CD8-positive, alpha-beta memory T cell (primary cell): ENCODE results near the gene EPRS1. TPM values are rescaled to one million over a fixed set of nuclear protein-coding genes. Genes with fewer than 3 reads are reported as not detected.

ENCODE experiments used
- CTCF ChIA-PET: fragments of 350-600 bp; sonication (Branson Sonifier 250); formaldehyde crosslinking; loops from one replicate; lab custom pipeline; 2021; ENCODE audit warnings: antibody characterized with exemption; lab: Charles Lee
- POLR2A ChIA-PET: fragments of 350-600 bp; sonication (Branson Sonifier 250); formaldehyde crosslinking; loops from one replicate; lab custom pipeline; 2021; ENCODE audit warnings: antibody characterized with exemption; lab: Charles Lee
- DNase-seq, 5 donors: peaks; one replicate each; pipeline versions ENCODE4 v3.0.0 to v3.0.0-alpha.2; 2020 to 2022; ENCODE audit warnings: mixed read lengths in 1 of 5
- H3K27ac ChIP-seq: one replicate; pipeline ENCODE4 v1.7.0; 2013; ENCODE audit warnings: low read depth, mild to moderate bottlenecking, low read length, moderate library complexity
- H3K27me3 ChIP-seq: 2 replicates; pipeline ENCODE4 v1.7.0; 2013; ENCODE audit warnings: low read length, mild to moderate bottlenecking; ENCODE audit not compliant: insufficient read depth, poor library complexity, severe bottlenecking
- H3K36me3 ChIP-seq: 2 replicates; pipeline ENCODE4 v1.7.0; 2013; ENCODE audit warnings: mild to moderate bottlenecking, low read length, moderate library complexity; ENCODE audit not compliant: insufficient read depth
- H3K4me1 ChIP-seq: 2 replicates; pipeline ENCODE4 v1.7.0; 2013; ENCODE audit warnings: mild to moderate bottlenecking, low read length, moderate library complexity; ENCODE audit not compliant: insufficient read depth
- H3K4me3 ChIP-seq: 2 replicates; pipeline ENCODE4 v1.7.0; 2013; ENCODE audit warnings: mild to moderate bottlenecking, low read length
- H3K9me3 ChIP-seq: 2 replicates; pipeline ENCODE4 v1.7.0; 2013; ENCODE audit warnings: mild to moderate bottlenecking, low read length
- H3K27ac Mint-ChIP-seq, 8 donors: one replicate each; pipeline ENCODE4 v1.8.0; 2020 to 2021; ENCODE audit warnings: mixed read lengths in 8 of 8, mild to moderate bottlenecking in 6 of 8, inconsistent platforms in 3 of 8, moderate library complexity in 3 of 8
- H3K27me3 Mint-ChIP-seq, 2 donors: one replicate each; pipeline ENCODE4 v1.8.0; 2020 to 2021; ENCODE audit warnings: mixed read lengths in 2 of 2, mild to moderate bottlenecking in 1 of 2, moderate library complexity in 1 of 2
- H3K36me3 Mint-ChIP-seq, 3 donors: one replicate each; pipeline ENCODE4 v1.8.0; 2020 to 2021; ENCODE audit warnings: mixed read lengths in 3 of 3, inconsistent platforms in 1 of 3, mild to moderate bottlenecking in 1 of 3
- H3K4me1 Mint-ChIP-seq, 3 donors: one replicate each; pipeline ENCODE4 v1.8.0; 2020 to 2021; ENCODE audit warnings: mixed read lengths in 3 of 3, inconsistent platforms in 1 of 3, mild to moderate bottlenecking in 1 of 3
- H3K4me3 Mint-ChIP-seq, 7 donors: one replicate each; pipeline ENCODE4 v1.8.0; 2020 to 2021; ENCODE audit warnings: mixed read lengths in 7 of 7, mild to moderate bottlenecking in 6 of 7, moderate library complexity in 4 of 7, inconsistent platforms in 2 of 7
- H3K9me3 Mint-ChIP-seq, 5 donors: one replicate each; pipeline ENCODE4 v1.8.0; 2020 to 2022; ENCODE audit warnings: mixed read lengths in 5 of 5, mild to moderate bottlenecking in 3 of 5, moderate library complexity in 2 of 5, inconsistent platforms in 1 of 5
- polyA plus RNA-seq: library from polyadenylated mRNA; unstranded; fragments of 300-500 nt; fragmentation: Illumina TruSeq; gene quantifications from one replicate; pipeline ENCODE4 v1.2.3, GENCODE V29; 2021
- total RNA-seq, 2 experiments: library from RNA; stranded (reverse); gene quantifications; one replicate each; pipeline ENCODE4 v1.2.3, GENCODE V29; 2021

The EPRS1 gene
- total and polyA plus RNA-seq, 3 experiments from 2014 or later: 51.8 to 204 (median 174) TPM

DNA sequence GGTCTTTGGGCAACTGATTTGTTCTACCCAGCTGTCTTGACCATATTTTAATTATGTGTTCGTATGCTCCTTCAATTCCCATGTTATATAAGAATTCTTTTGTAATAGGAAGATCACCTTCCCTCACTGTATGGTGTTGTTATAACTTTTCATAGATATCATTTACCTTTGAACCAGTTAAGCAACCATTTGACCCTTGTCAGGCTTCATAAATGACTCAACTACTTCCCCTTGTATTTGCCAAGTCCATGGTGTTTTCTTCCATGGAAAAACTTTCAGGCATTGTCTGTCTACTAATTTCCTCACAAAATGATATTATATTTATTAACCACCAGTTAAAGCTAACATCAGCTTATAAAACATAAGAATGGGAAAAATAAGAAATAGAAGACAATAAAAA is 38.2 kb upstream of the EPRS1 start:
- POLR2A ChIA-PET: no interaction called here
- Mint-ChIP-seq H3K9me3 (no peaks in the 10 kb centered on the region), H3K36me3 (peaks cover 7 to 24% (median 9%) of the 10 kb centered on the region in 3 donors), H3K27ac (no peak overlapping the region), H3K27me3 (no peaks in the 10 kb centered on the region), H3K4me1 (peaks cover 18 to 36% (median 23%) of the 10 kb centered on the region in 3 donors), H3K4me3 (no peak overlapping the region)
- H3K4me1 ChIP-seq: peaks cover 4% of the 10 kb centered on the region
- no peaks in the 10 kb centered on the region for H3K9me3 ChIP-seq
- H3K36me3 ChIP-seq: no peaks in the 10 kb centered on the region
- no peak overlapping the region for H3K27ac ChIP-seq
- H3K27me3 ChIP-seq: no peaks in the 10 kb centered on the region
- H3K4me3 ChIP-seq: no peak overlapping the region
- no peak for DNase-seq
- CTCF ChIA-PET: no interaction called here

DNA sequence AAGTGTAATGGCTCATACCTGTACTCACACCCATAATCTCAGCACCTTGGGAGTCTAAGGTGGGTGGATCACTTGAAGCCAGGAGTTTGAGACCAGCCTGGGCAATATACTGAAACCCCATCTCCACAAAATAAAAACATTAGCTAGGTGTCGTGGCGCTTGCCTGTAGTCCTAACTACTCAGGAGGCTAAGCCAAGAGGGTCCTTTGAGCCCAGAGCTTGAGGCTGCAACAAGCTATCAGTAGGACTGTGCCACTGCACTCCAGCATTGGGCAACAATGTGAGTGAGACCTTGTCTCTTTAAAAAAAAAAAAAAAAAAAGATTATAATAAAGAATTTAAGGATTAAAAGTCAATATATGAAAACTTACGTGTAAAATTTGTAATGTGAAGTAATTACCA is 31.6 kb upstream of the EPRS1 start:
- H3K27me3 ChIP-seq: no peaks in the 10 kb centered on the region
- Mint-ChIP-seq H3K4me3 (no peak overlapping the region), H3K4me1 (peaks cover 8 to 15% (median 11%) of the 10 kb centered on the region in 3 donors), H3K36me3 (peaks cover 9 to 53% (median 11%) of the 10 kb centered on the region in 3 donors), H3K27ac (no peak overlapping the region), H3K9me3 (no peaks in the 10 kb centered on the region), H3K27me3 (no peaks in the 10 kb centered on the region)
- H3K36me3 ChIP-seq: peaks cover 4% of the 10 kb centered on the region
- H3K4me3 ChIP-seq: no peak overlapping the region
- CTCF ChIA-PET: interaction anchor here (1.0 kb wide), 1 partner anchor 13 kb away, joined by 3 read pairs; no protein-coding TSS in a partner anchor
- no peak for DNase-seq
- POLR2A ChIA-PET: interaction anchor here (0.5 kb wide), 1 partner anchor 12 kb away, joined by 3 read pairs; the partner anchor contains the start of gene BPNT1
- H3K4me1 ChIP-seq: no peaks in the 10 kb centered on the region
- H3K9me3 ChIP-seq: no peaks in the 10 kb centered on the region
- no peak overlapping the region for H3K27ac ChIP-seq

DNA sequence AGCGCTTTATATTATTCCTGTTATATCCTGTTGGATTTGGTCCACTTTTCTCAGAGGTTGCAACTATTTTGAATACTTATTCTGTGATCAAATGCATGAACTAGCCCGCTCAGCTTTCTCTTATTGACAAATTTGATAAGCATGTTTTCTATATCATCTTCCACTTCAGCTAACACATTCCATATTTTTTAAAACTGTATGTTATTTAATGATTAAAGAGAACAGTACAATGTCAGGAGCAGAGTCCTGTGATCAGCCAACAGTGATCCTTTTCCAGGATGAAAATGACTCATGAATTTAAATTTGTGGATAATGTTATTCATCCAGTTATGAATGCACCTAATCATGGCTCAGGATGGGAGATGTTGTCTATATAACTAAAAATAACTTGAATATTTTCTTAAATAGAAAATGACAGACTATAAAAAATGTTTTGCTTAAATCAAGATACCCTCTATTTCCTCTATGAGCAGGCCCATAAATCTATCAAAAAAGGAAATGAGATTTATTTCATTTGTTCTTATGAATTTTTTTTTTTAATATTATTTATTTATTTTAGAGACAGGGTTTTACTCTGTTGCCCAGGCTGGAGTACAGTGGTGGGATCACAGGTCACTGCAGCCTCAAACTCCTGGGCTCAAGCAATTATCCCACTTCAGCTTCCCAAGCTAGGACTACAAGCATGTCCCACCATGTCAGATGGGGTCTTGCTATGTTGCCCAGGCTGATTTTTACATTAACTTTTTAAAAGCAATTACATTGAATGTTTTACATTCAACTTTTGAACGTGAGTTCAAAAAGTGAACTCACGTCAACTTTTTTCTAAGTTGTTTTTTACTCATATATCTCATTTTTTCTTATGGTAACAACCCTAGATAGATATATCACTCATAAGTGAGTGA is 30.8 kb upstream of the EPRS1 start:
- POLR2A ChIA-PET: no interaction called here
- H3K36me3 ChIP-seq: peaks cover 10% of the 10 kb centered on the region
- no peak overlapping the region for H3K4me3 Mint-ChIP-seq

DNA sequence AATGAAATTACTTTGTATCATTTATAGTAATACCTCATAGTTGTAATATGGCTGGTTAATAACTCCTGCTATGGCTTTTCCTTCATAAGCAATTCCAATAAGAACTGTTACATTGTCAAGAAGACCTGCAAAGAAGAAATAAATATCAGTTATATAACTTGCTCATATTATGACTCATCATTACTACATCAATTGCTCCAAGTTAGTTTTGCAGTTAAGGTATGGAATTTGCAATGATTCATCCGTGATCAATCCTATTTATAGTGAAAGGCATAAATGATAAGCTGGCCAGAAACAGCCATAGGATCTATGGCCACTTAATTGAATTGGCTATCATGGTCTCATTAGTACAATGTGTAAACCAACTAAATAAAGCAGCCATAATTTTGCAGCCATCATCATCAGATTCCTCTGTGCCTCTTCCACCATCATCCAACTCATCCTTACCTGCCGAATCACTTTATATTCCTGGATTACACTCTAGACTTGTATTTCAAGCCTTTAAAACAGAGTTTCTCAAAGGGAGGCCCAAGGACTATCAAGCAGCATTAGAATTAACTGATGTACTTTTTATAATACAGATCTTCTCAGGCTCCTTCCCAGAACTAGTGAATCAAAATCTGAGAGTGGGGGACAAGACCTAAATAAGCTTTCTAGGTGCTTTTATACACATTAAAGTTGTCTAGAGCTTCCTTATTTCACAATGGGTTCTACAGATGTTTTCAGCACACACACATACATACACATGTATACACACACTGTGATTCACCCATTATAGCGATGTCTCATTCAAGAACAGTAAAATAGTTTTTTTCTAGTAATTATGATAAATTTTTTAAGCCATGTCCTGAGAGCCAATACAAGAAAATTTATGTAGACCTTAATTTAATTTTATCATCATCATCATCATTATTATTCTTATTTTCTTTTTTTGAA is 21.2 kb upstream of the EPRS1 start:
- CTCF ChIA-PET: no interaction called here
- H3K4me1 Mint-ChIP-seq: no peaks in the 10 kb centered on the region

More for the DNA sequence above, 30.8 kb upstream of the EPRS1 start:
- Mint-ChIP-seq H3K9me3 (no peaks in the 10 kb centered on the region), H3K27me3 (no peaks in the 10 kb centered on the region), H3K27ac (no peak overlapping the region), H3K4me1 (peaks cover 8 to 12% (median 11%) of the 10 kb centered on the region in 3 donors), H3K36me3 (peaks cover 9 to 58% (median 14%) of the 10 kb centered on the region in 3 donors)
- Histone ChIP-seq H3K4me1 (no peaks in the 10 kb centered on the region), H3K27me3 (no peaks in the 10 kb centered on the region), H3K27ac (no peak overlapping the region), H3K9me3 (no peaks in the 10 kb centered on the region), H3K4me3 (no peak overlapping the region)
- CTCF ChIA-PET: interaction anchor here (1.0 kb wide), 1 partner anchor 14 kb away, joined by 3 read pairs; no protein-coding TSS in a partner anchor
- no peak for DNase-seq

DNA sequence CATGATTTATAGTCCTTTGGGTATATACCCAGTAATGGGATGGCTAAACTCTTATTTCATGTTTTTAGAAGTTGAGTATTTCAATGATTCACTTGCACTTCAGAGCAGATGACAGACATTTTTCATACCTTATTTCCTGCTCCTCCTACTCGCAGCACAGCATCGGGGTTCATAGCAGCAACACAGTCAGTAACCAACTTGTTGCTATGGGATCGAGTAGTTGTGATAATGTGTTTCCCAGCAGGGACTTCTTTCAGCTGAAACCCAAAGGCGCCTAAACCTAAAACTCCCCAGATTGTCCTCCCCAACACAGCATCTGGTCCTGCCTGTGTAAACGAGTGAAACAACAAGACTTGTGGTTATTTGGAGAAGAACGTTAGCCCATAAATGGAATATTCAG is 16.3 kb upstream of the EPRS1 start:
- CTCF ChIA-PET: no interaction called here
- no peaks in the 10 kb centered on the region for H3K4me1 Mint-ChIP-seq
- DNase-seq: no peak
- H3K4me3 Mint-ChIP-seq: no peak overlapping the region
- Histone ChIP-seq H3K27ac (no peak overlapping the region), H3K4me3 (no peak overlapping the region), H3K27me3 (no peaks in the 10 kb centered on the region), H3K36me3 (peaks cover 13% of the 10 kb centered on the region), H3K9me3 (no peaks in the 10 kb centered on the region), H3K4me1 (no peaks in the 10 kb centered on the region)
- H3K9me3 Mint-ChIP-seq: no peaks in the 10 kb centered on the region
- H3K27me3 Mint-ChIP-seq: no peaks in the 10 kb centered on the region
- POLR2A ChIA-PET: no interaction called here
- peaks cover 20 to 66% (median 28%) of the 10 kb centered on the region in 3 donors for H3K36me3 Mint-ChIP-seq
- H3K27ac Mint-ChIP-seq: no peak overlapping the region

More for the DNA sequence above, 21.2 kb upstream of the EPRS1 start:
- Mint-ChIP-seq H3K36me3 (peaks cover 14 to 64% (median 19%) of the 10 kb centered on the region in 3 donors), H3K9me3 (no peaks in the 10 kb centered on the region), H3K27ac (peak overlapping the region in 1 of 8 donors; percentile 50), H3K4me3 (no peak overlapping the region), H3K27me3 (no peaks in the 10 kb centered on the region)
- peaks cover 11% of the 10 kb centered on the region for H3K36me3 ChIP-seq
- no peak overlapping the region for H3K27ac ChIP-seq
- H3K27me3 ChIP-seq: no peaks in the 10 kb centered on the region
- DNase-seq: no peak
- POLR2A ChIA-PET: interaction anchor here (0.6 kb wide), 1 partner anchor 20 kb away, joined by 4 read pairs; no protein-coding TSS in a partner anchor
- no peak overlapping the region for H3K4me3 ChIP-seq
- H3K4me1 ChIP-seq: no peaks in the 10 kb centered on the region
- H3K9me3 ChIP-seq: no peaks in the 10 kb centered on the region

DNA sequence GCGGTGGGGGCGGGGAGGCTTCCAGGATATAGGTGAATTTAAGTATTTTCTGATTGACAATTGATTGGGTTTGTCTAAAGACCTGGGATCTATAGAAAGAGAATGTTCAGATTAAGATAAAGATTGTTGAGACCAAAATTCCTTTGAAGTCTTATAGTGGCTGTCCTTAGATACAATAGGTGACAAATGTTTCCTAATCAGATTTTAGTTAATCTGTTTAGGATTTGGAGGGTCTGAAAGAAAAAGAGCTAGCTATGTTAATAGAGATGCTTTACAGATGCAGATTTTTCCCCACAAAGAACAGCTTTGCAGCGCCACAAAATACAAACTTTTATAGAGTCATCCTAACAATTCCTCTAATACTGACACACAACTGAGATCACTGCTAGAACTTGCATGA is 14.6 kb upstream of the EPRS1 start:
- H3K4me3 ChIP-seq: no peak overlapping the region
- H3K27ac ChIP-seq: no peak overlapping the region
- peaks cover 8 to 9% (median 8%) of the 10 kb centered on the region in 3 donors for H3K4me1 Mint-ChIP-seq
- no peak overlapping the region for H3K4me3 Mint-ChIP-seq
- H3K27me3 ChIP-seq: no peaks in the 10 kb centered on the region
- ChIA-PET CTCF (no interaction called here), POLR2A (no interaction called here)
- H3K9me3 Mint-ChIP-seq: no peaks in the 10 kb centered on the region
- H3K36me3 ChIP-seq: peaks cover 13% of the 10 kb centered on the region
- DNase-seq: no peak
- peaks cover 4% of the 10 kb centered on the region for H3K4me1 ChIP-seq
- H3K27ac Mint-ChIP-seq: peak overlapping the region in 2 of 8 donors; percentile 7 to 24
- H3K9me3 ChIP-seq: no peaks in the 10 kb centered on the region
- no peaks in the 10 kb centered on the region for H3K27me3 Mint-ChIP-seq
- peaks cover 20 to 58% (median 28%) of the 10 kb centered on the region in 3 donors for H3K36me3 Mint-ChIP-seq

DNA sequence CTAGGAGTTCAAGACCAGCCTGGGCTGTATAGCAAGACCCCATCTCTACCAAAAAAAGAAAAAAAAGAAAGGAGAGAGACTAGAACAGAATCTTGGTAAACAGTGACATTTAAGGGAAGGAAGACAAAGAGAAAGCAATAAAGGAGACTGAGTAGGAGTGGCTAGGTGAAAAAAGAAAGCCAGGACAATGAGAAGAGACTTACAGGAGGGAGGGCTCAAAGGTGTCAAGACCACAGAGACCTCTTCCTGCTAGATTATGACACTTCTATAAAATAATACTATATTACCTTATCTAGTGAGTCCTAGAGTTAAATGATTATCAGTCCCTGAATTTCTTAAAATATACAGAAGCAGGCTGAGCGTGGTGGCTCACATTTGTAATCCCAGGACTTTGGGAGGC is 10.1 kb upstream of the EPRS1 start:
- peaks cover under 1 to 23% (median 11%) of the 10 kb centered on the region in 3 donors for H3K36me3 Mint-ChIP-seq

More for the DNA sequence above, 10.1 kb upstream of the EPRS1 start:
- H3K9me3 ChIP-seq: no peaks in the 10 kb centered on the region
- no peaks in the 10 kb centered on the region for H3K27me3 Mint-ChIP-seq
- DNase-seq: peak in 1 of 5 donors; percentile 58
- H3K9me3 Mint-ChIP-seq: no peaks in the 10 kb centered on the region
- peaks cover 5% of the 10 kb centered on the region for H3K4me1 ChIP-seq
- H3K4me3 ChIP-seq: no peak overlapping the region
- ChIA-PET POLR2A (no interaction called here), CTCF (interaction anchor here (0.8 kb wide), 1 partner anchor 9 kb away, joined by 4 read pairs; no protein-coding TSS in a partner anchor)
- H3K27ac Mint-ChIP-seq: peak overlapping the region; percentile 89 to 98 (median 94)
- peaks cover 11 to 14% (median 12%) of the 10 kb centered on the region in 3 donors for H3K4me1 Mint-ChIP-seq
- H3K27ac ChIP-seq: no peak overlapping the region
- peak overlapping the region; percentile 22 to 85 (median 74) for H3K4me3 Mint-ChIP-seq
- H3K36me3 ChIP-seq: peaks cover 4% of the 10 kb centered on the region
- H3K27me3 ChIP-seq: no peaks in the 10 kb centered on the region
